ENCODE results near the gene DOK6. TPM values are rescaled to one million over a fixed set of nuclear protein-coding genes. Genes with fewer than 3 reads are reported as not detected.

Gene DOK6
- total and polyA plus RNA-seq, 2 experiments from 2014 or later = 0.29 to 0.42 TPM

GRCh38 chr18:69691008-69691760 is 290.5 kb downstream of the DOK6 start:
- Mint-ChIP-seq H3K27me3 (ENCODE audit: insufficient read depth, low read depth, poor library complexity) (peaks cover 2% of the 10 kb centered on the region), H3K27ac (no peak overlapping the region), H3K4me3 (no peak overlapping the region), H3K36me3 (ENCODE audit: low read depth) (no peaks in the 10 kb centered on the region), H3K4me1 (no peaks in the 10 kb centered on the region), H3K9me3 (peaks cover 3% of the 10 kb centered on the region; the same call in 1 of the 3 replicates)
- Histone ChIP-seq H3K9me2 (ENCODE audit: insufficient read depth) (0 out of 2 replicates have a peak, but pooled peaks cover 2% of the 10 kb centered on the region), H3K4me1 (ENCODE audit: insufficient read depth) (no peaks in the 10 kb centered on the region), H3K36me3 (ENCODE audit: insufficient read depth) (no peaks in the 10 kb centered on the region), H3K27me3 (ENCODE audit: insufficient read depth) (no peaks in the 10 kb centered on the region), H3K79me2 (replicated peaks; ENCODE audit: insufficient read depth) (no peaks in the 10 kb centered on the region), H3K4me3 (no peak overlapping the region), H2AFZ (no peak overlapping the region), H3K4me2 (no peak overlapping the region), H3K27ac (ENCODE audit: low read depth) (no peak overlapping the region), H3F3A (replicated peaks; ENCODE audit: low read depth) (no peaks in the 10 kb centered on the region), H4K20me1 (replicated peaks; ENCODE audit: insufficient read depth) (no peaks in the 10 kb centered on the region)
- no peak for ATAC-seq
- TF ChIP-seq NANOG (IDR thresholded peaks at IDR 0.05; ENCODE audit: borderline replicate concordance) = no peak
- no peak for TF ChIP-seq POLR2AphosphoS5 (IDR thresholded peaks at IDR 0.05; ENCODE audit: low read depth)
- TF ChIP-seq ZNF114 (CRISPR knock-in tag; IDR thresholded peaks at IDR 0.05) = no peak
- TF ChIP-seq CREB1 (CRISPR knock-in tag; IDR thresholded peaks at IDR 0.05; ENCODE audit: low read depth) = no peak
- no peak for TF ChIP-seq EZH2phosphoT487 (IDR thresholded peaks at IDR 0.05; ENCODE audit: unreplicated experiment)
- TF ChIP-seq, protein P1, sequence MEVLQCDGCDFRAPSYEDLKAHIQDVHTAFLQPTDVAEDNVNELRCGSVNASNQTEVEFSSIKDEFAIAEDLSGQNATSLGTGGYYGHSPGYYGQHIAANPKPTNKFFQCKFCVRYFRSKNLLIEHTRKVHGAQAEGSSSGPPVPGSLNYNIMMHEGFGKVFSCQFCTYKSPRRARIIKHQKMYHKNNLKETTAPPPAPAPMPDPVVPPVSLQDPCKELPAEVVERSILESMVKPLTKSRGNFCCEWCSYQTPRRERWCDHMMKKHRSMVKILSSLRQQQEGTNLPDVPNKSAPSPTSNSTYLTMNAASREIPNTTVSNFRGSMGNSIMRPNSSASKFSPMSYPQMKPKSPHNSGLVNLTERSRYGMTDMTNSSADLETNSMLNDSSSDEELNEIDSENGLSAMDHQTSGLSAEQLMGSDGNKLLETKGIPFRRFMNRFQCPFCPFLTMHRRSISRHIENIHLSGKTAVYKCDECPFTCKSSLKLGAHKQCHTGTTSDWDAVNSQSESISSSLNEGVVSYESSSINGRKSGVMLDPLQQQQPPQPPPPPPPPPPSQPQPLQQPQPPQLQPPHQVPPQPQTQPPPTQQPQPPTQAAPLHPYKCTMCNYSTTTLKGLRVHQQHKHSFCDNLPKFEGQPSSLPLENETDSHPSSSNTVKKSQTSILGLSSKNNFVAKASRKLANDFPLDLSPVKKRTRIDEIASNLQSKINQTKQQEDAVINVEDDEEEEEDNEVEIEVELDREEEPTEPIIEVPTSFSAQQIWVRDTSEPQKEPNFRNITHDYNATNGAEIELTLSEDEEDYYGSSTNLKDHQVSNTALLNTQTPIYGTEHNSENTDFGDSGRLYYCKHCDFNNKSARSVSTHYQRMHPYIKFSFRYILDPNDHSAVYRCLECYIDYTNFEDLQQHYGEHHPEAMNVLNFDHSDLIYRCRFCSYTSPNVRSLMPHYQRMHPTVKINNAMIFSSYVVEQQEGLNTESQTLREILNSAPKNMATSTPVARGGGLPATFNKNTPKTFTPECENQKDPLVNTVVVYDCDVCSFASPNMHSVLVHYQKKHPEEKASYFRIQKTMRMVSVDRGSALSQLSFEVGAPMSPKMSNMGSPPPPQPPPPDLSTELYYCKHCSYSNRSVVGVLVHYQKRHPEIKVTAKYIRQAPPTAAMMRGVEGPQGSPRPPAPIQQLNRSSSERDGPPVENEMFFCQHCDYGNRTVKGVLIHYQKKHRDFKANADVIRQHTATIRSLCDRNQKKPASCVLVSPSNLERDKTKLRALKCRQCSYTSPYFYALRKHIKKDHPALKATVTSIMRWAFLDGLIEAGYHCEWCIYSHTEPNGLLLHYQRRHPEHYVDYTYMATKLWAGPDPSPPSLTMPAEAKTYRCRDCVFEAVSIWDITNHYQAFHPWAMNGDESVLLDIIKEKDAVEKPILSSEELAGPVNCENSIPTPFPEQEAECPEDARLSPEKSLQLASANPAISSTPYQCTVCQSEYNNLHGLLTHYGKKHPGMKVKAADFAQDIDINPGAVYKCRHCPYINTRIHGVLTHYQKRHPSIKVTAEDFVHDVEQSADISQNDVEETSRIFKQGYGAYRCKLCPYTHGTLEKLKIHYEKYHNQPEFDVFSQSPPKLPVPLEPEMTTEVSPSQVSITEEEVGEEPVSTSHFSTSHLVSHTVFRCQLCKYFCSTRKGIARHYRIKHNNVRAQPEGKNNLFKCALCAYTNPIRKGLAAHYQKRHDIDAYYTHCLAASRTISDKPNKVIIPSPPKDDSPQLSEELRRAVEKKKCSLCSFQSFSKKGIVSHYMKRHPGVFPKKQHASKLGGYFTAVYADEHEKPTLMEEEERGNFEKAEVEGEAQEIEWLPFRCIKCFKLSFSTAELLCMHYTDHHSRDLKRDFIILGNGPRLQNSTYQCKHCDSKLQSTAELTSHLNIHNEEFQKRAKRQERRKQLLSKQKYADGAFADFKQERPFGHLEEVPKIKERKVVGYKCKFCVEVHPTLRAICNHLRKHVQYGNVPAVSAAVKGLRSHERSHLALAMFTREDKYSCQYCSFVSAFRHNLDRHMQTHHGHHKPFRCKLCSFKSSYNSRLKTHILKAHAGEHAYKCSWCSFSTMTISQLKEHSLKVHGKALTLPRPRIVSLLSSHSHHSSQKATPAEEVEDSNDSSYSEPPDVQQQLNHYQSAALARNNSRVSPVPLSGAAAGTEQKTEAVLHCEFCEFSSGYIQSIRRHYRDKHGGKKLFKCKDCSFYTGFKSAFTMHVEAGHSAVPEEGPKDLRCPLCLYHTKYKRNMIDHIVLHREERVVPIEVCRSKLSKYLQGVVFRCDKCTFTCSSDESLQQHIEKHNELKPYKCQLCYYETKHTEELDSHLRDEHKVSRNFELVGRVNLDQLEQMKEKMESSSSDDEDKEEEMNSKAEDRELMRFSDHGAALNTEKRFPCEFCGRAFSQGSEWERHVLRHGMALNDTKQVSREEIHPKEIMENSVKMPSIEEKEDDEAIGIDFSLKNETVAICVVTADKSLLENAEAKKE (CRISPR knock-in tag; IDR thresholded peaks at IDR 0.05) = no peak
- TF ChIP-seq STAT1 (IDR thresholded peaks at IDR 0.05; ENCODE audit: unreplicated experiment) = no peak
- TF ChIP-seq JUNB (IDR thresholded peaks at IDR 0.05; ENCODE audit: unreplicated experiment) = no peak
- TF ChIP-seq, protein P2, sequence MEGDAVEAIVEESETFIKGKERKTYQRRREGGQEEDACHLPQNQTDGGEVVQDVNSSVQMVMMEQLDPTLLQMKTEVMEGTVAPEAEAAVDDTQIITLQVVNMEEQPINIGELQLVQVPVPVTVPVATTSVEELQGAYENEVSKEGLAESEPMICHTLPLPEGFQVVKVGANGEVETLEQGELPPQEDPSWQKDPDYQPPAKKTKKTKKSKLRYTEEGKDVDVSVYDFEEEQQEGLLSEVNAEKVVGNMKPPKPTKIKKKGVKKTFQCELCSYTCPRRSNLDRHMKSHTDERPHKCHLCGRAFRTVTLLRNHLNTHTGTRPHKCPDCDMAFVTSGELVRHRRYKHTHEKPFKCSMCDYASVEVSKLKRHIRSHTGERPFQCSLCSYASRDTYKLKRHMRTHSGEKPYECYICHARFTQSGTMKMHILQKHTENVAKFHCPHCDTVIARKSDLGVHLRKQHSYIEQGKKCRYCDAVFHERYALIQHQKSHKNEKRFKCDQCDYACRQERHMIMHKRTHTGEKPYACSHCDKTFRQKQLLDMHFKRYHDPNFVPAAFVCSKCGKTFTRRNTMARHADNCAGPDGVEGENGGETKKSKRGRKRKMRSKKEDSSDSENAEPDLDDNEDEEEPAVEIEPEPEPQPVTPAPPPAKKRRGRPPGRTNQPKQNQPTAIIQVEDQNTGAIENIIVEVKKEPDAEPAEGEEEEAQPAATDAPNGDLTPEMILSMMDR (conservative IDR thresholded peaks at IDR 0.05; ENCODE audit: low read depth in 2 of 2) = no peak
- no peak for TF ChIP-seq EZH2 (IDR thresholded peaks at IDR 0.05; ENCODE audit: low read depth, unreplicated experiment)
- TF ChIP-seq, protein P3, sequence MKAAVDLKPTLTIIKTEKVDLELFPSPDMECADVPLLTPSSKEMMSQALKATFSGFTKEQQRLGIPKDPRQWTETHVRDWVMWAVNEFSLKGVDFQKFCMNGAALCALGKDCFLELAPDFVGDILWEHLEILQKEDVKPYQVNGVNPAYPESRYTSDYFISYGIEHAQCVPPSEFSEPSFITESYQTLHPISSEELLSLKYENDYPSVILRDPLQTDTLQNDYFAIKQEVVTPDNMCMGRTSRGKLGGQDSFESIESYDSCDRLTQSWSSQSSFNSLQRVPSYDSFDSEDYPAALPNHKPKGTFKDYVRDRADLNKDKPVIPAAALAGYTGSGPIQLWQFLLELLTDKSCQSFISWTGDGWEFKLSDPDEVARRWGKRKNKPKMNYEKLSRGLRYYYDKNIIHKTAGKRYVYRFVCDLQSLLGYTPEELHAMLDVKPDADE (IDR thresholded peaks at IDR 0.05) = no peak
- TF ChIP-seq ZNF331 (CRISPR knock-in tag; IDR thresholded peaks at IDR 0.05; ENCODE audit: low read depth) = no peak
- no peak for TF ChIP-seq REST (IDR thresholded peaks at IDR 0.05; ENCODE audit: unreplicated experiment)
- DNase-seq (ENCODE audit: low spot score) = no peak
